ENCODE results near the gene CIPC.

CIPC gene

DNA sequence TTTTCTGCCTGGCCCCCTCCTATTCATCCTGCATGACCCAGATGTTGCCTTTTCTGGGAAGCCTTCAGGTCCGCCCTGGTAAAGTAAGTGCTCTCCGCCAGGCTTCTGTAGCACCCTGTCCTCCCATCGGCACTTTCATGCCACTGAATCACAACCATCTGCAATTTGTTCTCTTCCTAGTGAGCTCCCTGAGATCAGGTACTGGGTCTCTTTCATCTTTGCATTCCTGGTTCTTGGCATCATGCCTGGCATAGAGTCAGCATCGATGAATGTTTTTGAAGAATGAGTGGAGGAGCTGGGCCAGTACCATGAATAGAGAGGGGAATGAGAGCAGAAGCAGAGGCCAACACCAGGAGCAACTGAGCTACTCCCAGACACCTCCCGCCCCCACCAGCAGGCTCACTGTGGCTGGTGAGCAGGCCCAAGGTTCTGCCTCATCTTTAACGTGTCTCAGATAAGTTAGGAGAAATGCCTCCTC, 30.4 kb downstream of the CIPC start:
- DNase-seq = no peak

DNA sequence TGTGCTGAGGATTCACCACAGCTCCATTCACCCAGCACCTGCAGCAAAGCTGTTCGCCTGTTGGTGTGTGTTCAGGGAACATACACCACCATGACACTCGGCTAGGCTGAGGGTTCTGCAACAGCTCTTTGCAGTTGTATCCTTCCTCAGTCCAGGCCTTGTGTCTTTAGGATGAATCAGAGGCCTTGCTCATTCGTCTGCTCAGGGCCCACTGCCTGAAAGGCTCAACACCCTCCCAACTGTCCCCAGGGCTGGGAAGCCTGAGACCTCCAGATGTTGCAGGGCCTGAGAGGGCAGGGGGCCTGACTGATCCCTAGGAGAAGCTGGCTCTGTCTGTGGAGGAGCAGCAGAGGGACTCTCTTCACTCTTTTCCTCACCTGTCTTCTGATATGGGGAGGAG, 32.3 kb downstream of the CIPC start:
- no peak for DNase-seq

DNA sequence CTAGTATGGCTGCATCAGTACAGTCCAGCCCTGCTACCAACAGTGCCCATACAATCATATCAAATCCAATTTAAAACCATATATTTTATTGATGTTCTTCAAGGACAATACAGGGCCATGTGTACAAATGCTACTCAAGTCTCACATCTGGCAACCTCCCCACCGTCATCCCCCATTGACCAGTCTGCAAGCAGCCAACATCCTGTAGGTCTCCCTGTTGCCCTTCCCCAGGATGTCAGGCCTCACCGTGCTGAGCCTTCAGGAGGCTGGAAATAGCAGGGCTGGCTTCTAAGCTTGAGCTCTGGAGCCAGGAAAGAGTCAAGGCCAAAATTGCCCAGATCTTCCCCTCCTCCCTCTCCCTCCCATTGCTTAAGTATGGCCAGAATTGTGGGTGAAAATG, 33.1 kb downstream of the CIPC start:
- no peak for DNase-seq

DNA sequence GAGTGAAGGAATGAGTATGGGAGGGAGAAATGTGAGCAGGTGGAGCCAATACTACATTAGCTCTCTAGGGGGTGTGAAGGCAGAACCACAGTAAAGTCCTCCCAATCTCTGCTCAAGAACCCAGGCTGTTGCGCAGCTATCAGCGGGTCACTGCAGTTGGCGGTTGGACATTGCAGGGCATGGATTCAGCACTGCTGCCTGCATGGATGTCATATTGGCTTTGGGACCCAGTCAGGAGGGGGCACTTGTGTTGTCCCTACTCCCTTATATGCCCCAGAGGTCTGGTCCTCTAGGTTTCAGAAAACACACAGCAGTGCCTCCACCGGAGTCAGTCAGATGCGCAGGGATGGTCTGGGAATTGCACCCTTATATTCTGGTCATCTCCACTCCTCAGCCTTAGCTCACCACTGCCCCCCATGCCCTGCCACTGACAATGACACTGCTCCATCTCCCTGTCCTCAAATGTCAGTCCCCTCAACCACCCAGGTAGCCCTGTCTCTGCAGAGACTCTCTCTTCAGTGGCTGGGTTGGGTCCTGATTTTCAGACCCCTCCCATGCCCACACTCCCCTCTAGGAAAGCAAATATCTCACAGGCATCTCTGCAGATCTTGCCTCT, 33.9 kb downstream of the CIPC start:
- DNase-seq = no peak

DNA sequence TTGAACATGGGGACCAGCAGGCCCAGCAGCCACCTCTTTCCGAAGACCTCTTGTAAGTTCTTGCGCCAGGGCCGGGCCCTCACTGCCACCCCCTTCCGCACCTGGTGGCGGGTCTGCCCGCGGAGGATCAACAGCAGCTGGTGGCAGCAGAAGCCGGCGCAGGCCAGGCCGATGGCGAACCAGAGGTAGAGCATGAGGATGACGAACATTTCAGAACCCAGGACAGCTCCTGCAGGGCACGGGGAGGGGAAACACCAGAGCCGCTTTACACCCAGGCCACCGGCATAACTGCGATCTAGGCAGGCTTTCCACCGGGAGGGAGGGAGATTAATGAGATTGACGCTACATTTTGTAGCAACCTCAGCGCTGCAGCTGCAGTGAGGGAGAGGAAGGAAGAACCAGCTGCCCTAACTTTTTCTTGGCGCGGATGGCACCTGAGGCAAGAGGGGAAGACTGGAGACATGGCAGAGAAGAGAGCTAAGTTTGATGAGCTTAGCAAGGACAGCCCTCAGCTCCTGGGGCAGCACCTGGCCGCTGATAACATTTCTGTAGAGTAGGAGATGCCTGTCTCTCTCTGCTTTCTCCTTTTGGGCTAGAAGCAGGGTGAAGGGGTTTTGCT, 35.8 kb downstream of the CIPC start:
- no peak for DNase-seq

DNA sequence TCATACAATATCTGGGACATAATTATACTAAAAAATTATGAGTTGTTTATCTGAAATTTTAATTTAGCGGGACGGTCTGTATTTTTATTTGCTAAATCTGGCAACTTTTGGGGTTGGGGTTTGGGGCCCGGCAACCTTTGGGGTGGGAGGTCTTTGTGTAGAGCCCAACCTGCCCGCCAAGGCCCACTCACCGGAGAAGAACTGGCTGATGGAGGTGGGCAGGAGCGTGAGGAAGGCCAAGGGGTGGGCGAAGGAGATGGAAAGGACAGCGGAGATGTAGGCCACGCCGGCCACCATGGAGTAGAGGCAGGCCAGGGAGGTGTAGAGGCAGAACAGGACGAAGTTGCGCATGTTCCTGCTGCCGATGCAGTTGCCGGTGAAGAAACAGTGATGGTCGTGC, 41.0 kb downstream of the CIPC start:
- DNase-seq = no peak

- DNase-seq = no peak
These were observed 41.7 kb downstream of the CIPC start for GRCh38 chr14:77139540-77140358.

DNA sequence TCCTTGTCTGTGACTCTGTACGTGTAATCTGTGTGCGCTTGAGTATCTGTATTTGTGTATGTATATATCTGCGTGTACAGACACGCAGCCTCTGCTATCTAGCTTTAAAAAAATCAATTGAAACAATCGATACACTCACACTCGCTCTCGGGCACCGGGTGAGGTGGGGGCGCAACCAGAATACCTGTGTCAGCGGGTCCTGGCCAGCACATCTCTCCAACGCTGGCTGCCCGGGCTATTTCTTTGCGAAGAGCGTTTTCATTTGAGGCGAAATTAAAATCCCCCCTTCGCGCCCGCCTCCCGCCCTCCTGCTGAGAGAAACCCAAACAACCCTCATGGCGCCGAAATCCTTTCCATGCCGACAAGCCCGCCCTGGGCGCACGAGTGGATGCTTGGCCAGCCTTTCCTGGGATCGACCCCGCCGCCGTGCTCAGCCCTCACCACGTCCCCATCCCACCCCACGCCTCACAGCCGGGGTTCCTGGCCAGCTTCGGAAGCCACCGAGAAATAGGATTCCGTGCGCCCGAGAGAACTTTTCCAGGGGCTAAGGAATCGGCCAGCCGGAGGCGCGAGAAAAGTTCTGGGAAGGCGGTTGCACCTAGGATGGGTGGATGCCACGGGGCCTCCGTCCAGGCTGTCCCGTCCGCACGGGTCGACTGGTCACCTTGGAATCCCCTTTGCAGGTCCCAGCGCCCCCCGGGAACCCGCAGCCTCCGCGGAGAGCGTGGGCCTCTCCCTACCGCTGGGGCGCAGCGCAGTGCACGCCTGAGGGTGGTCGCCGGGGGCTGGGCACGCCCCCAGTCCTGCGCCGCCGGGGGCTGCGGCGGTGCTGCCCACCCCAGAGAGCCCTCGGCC, 42.5 kb downstream of the CIPC start:
- no peak for DNase-seq

GRCh38 chr14:77141214-77142004, 43.4 kb downstream of the CIPC start, which contains the start of gene ZDHHC22:
ZDHHC22 (minus strand) TSS chr14:77141791; CDS start chr14:77139738, 2,053 bp downstream.
- no peak for DNase-seq

DNA sequence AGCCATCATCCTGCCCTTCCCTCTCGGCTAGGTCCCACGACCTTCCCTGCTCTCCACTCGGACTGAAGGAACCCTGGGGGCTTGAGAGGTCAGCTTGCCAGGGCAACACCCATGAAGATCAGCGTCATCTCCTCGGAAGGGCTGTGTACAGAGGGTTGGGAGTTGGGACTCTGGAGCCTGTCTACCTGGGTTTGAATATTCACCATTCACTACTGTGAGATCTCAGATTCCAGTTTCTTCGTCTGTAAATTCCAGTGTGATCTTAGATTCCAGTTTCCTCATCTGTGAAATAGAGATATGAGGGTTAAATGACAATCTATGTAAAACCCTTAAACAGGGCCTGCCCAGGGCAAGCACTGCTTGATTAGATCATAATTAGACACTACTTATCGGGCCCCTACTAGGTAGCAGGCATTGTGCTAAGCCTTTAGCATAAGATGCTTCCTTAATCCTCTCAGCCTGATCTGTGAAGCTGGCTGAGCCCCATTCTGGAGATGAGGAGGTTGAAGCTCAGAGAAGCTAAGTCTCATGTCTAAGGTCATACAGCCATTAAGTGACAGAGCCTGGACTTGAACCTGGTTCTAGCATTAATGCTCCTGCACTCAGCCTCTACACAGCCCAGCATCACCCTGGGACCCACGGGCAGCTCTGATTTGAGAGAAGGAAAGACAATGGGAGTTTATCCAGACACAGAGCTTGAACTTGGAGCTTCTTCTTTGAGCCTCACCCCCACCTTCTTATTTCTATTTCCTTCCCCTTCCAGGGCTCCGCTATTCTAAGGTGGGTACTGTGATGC, 44.1 kb downstream of the CIPC start:
- no peak for DNase-seq

DNA sequence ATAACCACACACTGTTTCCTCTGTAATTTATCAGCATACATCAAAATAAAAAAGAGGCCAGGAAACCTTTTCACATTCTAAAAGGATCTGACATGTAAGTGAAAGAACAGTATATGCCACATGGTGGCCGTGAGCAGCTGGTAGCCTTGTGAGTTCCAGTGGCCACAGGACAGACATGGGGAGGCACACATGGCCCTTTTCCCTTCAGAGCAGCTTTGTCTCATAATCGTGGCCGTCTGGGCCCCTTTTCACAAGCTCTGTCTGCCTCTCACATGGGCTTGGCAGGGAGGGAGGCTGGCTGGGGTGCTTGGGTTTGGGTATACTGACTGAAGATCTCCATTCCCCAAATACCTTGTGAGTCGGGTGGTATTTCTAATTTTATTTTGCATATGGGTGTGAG, 45.0 kb downstream of the CIPC start:
- DNase-seq = no peak

DNA sequence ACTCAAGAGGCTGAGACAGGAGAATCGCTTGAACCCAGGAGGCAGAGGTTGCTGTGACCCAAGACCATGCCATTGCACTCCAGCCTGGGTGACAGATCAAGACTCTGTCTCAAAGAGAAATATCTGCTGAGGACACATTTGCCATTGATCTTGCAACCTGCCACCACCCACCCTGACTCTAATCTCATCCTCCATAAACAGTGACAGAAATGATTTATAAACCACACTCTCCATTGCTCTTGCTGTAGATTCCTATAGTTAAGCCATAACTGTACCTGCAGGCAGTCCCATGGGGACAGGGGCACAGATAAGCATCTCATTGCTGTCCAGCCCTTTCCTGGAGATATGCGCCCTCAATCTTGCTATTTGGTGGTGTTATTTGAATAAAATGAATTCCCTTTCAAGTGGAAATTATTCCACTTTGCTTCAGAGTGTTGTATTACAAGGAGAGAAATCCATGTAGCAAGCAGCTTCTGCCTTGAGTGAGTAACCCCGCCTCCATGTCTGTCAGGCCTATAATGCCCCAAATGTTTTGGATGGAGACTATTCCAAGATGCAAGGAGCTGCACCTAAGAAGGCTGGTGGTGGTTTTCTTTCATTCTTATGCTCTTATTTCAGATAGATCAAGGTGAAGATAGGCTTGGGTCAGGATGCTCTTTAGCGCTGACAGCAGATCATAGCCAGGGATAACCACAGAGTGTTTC, 46.5 kb downstream of the CIPC start:
- no peak for DNase-seq

GRCh38 chr14:77145975-77146740, 48.1 kb downstream of the CIPC start:
- no peak for DNase-seq

GRCh38 chr14:77148510-77149231, 50.6 kb downstream of the CIPC start:
- DNase-seq = no peak

DNA sequence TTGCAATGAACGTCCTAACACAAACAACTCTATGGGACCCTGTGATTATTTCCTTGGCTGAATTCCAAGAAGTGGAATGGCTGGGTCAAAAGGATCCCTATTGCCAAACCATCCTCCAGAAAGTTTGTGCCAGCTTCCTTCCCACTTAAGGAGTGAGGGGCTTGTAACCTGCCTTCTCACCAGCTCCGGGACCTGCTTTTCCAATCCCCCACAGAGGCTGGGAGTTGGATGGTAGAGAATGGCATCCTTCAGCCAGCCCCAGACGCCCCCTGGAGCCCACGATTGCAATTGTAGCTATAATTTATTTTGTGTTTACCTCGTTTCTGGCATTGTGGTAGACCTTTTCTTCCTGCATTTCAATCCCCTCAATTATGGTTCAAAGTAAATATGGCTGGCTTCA, 53.2 kb downstream of the CIPC start:
- no peak for DNase-seq

GRCh38 chr14:77151918-77152588, 54.0 kb downstream of the CIPC start:
- DNase-seq = no peak

DNA sequence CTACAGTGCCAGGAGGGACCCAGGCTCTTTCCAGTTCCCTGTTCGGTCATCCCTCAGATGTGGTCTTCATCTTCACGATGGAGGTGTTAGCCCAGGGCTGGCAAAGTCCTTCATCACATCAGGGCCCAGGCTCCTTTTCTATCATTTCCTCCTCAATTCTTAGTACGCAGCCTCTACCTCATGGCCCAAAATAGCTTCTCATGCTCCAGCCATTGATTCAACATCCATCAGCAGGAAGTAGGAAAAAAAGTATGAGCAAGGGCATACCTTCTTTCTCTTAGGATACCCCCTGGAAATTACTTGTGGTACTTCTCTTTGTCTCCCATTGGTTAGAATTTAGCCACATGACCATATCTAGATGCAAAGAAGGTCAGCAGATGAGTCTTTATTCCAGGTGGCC, 55.7 kb downstream of the CIPC start:
- DNase-seq = no peak

DNA sequence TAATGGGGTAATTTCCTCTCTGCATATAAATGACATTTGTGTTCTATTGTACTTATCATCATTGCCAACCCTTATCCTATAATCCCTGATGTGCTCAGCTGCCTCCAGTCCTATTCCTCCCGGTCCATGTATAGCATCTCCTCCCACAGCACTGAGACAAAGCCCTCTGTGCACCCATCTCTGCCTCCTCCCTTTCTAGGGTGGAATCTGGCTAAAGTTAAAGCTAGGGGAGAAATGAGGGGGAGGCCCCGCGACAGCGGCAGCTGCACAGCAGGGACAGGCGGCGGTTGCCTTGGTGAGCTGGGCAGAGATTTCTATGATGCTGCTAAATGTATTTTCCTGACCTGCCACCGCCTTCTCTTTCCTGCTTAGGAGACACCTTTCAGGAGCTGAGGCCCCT, 56.4 kb downstream of the CIPC start:
- DNase-seq = no peak

DNA sequence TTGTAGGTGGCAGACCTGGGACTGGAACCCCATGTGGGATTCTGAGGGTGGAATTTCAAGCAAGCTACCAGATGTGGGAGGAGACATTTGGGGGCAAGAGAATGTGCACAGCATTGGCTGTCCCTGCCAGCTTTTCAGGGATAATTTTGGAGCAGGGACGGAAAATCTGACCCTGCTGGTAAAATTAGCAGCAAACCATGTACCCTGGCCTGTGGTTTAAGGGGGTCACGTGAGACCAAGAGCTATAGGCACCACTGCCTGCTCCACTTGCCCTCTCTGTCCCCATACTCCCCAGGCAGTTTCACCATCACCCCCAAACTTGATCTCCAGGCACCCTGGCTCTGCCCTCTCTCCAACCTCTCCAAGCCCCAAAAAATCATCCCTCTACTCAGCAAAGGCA, 57.0 kb downstream of the CIPC start:
- DNase-seq = no peak

All from cortex of kidney (tissue), 1 donor.